GM21825 (cell line): ENCODE measurements around the gene MAPK7.
A peak's percentile ranks its signal among the peaks of the same experiment; 100 is the strongest.

Experiments
- ATAC-seq: cut with Tn5 transposase; IDR thresholded peaks from one replicate; pipeline ENCODE4 v1.9.1; 2021; ENCODE audit warnings: mild to moderate bottlenecking, moderate library complexity; ENCODE audit not compliant: unreplicated experiment

MAPK7 gene

GRCh38 chr17:19362277-19363113 lies 15.8 kb upstream of the MAPK7 start, which contains the start of gene B9D1:
Gene B9D1, minus strand, starts transcription at chr17:19362723. Its CDS starts 154 bp downstream, at chr17:19362569.
- peak; percentile 66 for ATAC-seq

GRCh38 chr17:19363114-19363438 lies 15.2 kb upstream of the MAPK7 start:
- no peak for ATAC-seq

GRCh38 chr17:19363460-19364035 lies 14.8 kb upstream of the MAPK7 start:
- ATAC-seq: no peak

GRCh38 chr17:19364699-19365498 lies 13.4 kb upstream of the MAPK7 start:
- ATAC-seq: no peak

- no peak for ATAC-seq
Measured at GRCh38 chr17:19365499-19365817, 12.8 kb upstream of the MAPK7 start.

GRCh38 chr17:19365833-19366636 lies 12.3 kb upstream of the MAPK7 start:
- no peak for ATAC-seq

GRCh38 chr17:19366637-19366972 lies 11.7 kb upstream of the MAPK7 start:
- ATAC-seq: no peak

GRCh38 chr17:19368229-19368628 lies 10.1 kb upstream of the MAPK7 start:
- no peak for ATAC-seq

GRCh38 chr17:19369107-19369778 lies 9.1 kb upstream of the MAPK7 start:
- ATAC-seq: no peak

- ATAC-seq: no peak
Measured at GRCh38 chr17:19369846-19370492, 8.3 kb upstream of the MAPK7 start.

GRCh38 chr17:19370493-19370960 lies 7.8 kb upstream of the MAPK7 start:
- peak; percentile 59 for ATAC-seq

- no peak for ATAC-seq
Measured at GRCh38 chr17:19371259-19372010, 6.9 kb upstream of the MAPK7 start.

- ATAC-seq: no peak
Measured at GRCh38 chr17:19372011-19372370, 6.3 kb upstream of the MAPK7 start.

GRCh38 chr17:19372439-19372838 lies 5.9 kb upstream of the MAPK7 start:
- ATAC-seq: no peak

GRCh38 chr17:19372866-19373504 lies 5.3 kb upstream of the MAPK7 start:
- ATAC-seq: no peak

- ATAC-seq: no peak
Measured at GRCh38 chr17:19374136-19374535, 4.2 kb upstream of the MAPK7 start.

GRCh38 chr17:19375732-19376131 lies 2.6 kb upstream of the MAPK7 start:
- no peak for ATAC-seq

- ATAC-seq: no peak
Measured at GRCh38 chr17:19376811-19377210, 1.5 kb upstream of the MAPK7 start.
